Suprapubic skin (tissue), 3 donors: Measurements from ENCODE around the gene ZNF134.

Source experiments
- EP300 ChIP-seq: sonication (generic); formaldehyde crosslinking; IDR thresholded peaks from one replicate; pipeline ENCODE4 v1.6.1; 2017; ENCODE audit warnings: antibody characterized with exemption
- POLR2A ChIP-seq, 2 donors: fragments of 450-650 bp; IDR thresholded peaks; one replicate each; pipeline ENCODE4 v1.6.1; 2017; ENCODE audit warnings: antibody characterized with exemption in 2 of 2, mild to moderate bottlenecking in 2 of 2, moderate library complexity in 2 of 2
- TF ChIP-seq, protein P1 (sequence below), 2 donors: fragments of 200-600 bp in 1 of 2; fragments of 450-650 bp in 1 of 2; sonication (generic) in 1 of 2; IDR thresholded peaks; one replicate each; pipeline ENCODE4 v1.5.1; 2016 to 2019; ENCODE audit warnings: antibody characterized with exemption in 2 of 2, mild to moderate bottlenecking in 1 of 2, moderate library complexity in 1 of 2

DNA sequence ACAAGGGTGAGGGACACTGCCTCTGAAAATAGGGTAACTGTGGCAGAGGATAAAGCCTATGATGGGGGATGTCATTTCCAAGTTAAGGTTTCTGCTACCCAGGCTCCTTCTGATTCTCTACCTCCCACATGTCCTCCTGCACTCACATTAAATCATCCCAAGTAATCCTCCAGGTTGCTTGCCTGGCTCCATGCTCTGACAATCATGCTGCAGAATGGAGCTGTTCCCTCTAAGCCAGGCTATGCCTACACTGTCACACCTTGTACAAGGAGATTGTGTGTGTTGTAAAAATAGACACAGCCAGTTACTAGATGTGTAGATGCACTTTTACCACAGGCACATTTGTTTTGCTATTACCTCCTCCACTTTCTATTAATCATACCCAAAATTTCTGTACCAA lies 43.3 kb upstream of the ZNF134 start:
- TF ChIP-seq, protein P1, sequence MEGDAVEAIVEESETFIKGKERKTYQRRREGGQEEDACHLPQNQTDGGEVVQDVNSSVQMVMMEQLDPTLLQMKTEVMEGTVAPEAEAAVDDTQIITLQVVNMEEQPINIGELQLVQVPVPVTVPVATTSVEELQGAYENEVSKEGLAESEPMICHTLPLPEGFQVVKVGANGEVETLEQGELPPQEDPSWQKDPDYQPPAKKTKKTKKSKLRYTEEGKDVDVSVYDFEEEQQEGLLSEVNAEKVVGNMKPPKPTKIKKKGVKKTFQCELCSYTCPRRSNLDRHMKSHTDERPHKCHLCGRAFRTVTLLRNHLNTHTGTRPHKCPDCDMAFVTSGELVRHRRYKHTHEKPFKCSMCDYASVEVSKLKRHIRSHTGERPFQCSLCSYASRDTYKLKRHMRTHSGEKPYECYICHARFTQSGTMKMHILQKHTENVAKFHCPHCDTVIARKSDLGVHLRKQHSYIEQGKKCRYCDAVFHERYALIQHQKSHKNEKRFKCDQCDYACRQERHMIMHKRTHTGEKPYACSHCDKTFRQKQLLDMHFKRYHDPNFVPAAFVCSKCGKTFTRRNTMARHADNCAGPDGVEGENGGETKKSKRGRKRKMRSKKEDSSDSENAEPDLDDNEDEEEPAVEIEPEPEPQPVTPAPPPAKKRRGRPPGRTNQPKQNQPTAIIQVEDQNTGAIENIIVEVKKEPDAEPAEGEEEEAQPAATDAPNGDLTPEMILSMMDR (IDR thresholded peaks at IDR 0.05) = no peak
- TF ChIP-seq POLR2A (IDR thresholded peaks at IDR 0.05) (no peak), EP300 (no peak)
